AG04449 (cell line): Measurements from ENCODE around the gene REPIN1.
A peak's percentile ranks its signal among the peaks of the same experiment; 100 is the strongest.

ENCODE experiments used
- CTCF ChIA-PET: fragments of 350-600 bp; formaldehyde crosslinking; extraction: SDS; loops from one replicate; lab custom pipeline; 2021; ENCODE audit warnings: antibody characterized with exemption; lab: Yijun Ruan, JAX
- POLR2A ChIA-PET: fragments of 400-600, 350-600 bp; formaldehyde crosslinking; extraction: SDS; loops from one replicate; lab custom pipeline; 2020; ENCODE audit warnings: antibody characterized with exemption, inconsistent platforms; lab: Yijun Ruan, JAX
- DNase-seq: peaks from one replicate; pipeline ENCODE4 v3.0.0-alpha.2; 2010; ENCODE audit warnings: low read depth, low spot score
- H3K4me3 ChIP-seq: 2 replicates; pipeline ENCODE4 v1.5.1; 2011; ENCODE audit warnings: low read depth, mild to moderate bottlenecking, control low read depth, low read length
- TF ChIP-seq, protein P1 (sequence below): IDR thresholded peaks from one replicate; pipeline ENCODE4 v1.5.1; 2011; ENCODE audit warnings: mild to moderate bottlenecking, moderate library complexity, low read length, control low read depth, inconsistent platforms; ENCODE audit not compliant: insufficient read depth; ENCODE audit errors: missing control alignments

The REPIN1 gene

DNA sequence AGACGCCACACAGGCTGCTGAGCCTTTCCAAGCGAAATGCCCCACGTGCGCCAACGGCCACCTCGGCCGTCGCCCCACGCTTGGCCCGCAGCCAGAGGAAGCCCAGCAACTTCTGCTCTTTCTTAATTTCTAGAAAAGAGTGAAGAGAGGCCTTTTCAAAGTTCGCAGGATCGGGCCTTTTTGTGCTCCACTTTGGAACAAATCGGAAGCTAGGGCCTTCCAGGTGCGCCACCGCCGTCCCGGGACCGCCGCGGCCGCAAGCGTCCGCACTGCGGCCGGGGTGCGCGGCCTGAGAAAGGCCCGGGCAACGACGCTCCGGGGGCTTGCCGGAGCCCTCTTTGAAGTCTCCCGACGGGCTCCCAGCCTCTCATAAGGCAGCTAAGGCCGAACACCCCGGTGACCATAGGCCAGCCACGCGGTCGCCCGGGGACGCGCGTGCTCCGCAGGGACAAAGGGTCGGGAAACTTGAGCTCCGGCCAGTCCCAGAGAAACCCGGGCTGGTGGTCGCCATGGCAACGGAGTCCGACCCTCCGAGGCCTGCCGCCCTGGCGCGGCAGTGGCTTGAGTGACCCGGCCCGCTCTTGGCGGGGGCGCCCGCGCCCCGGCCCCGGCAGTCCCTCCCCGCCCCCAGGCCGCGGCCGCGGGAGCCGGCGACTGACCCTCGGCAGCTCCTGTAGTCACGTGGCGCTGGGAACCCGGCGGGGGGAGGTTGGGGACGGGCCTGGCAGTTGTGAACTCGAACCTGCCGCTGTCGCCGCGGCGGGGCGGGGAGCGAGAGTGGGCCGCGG, at the start of gene REPIN1:
Gene REPIN1, plus strand, starts transcription at position 727 of the 788 bp plus-strand sequence. CDS start 890 bp downstream, outside the sequence.
- POLR2A ChIA-PET: interaction anchor here (1.4 to 2.3 kb wide), 3 partner anchors 10 to 38 kb away, joined by 4 to 12 read pairs (median 10); a partner anchor contains a TSS
- CTCF ChIA-PET: interaction anchor here (2.4 to 4.9 kb wide), 3 partner anchors 10 to 35 kb away, joined by 15 to 37 read pairs (median 28); a partner anchor contains a TSS
- TF ChIP-seq, protein P1, sequence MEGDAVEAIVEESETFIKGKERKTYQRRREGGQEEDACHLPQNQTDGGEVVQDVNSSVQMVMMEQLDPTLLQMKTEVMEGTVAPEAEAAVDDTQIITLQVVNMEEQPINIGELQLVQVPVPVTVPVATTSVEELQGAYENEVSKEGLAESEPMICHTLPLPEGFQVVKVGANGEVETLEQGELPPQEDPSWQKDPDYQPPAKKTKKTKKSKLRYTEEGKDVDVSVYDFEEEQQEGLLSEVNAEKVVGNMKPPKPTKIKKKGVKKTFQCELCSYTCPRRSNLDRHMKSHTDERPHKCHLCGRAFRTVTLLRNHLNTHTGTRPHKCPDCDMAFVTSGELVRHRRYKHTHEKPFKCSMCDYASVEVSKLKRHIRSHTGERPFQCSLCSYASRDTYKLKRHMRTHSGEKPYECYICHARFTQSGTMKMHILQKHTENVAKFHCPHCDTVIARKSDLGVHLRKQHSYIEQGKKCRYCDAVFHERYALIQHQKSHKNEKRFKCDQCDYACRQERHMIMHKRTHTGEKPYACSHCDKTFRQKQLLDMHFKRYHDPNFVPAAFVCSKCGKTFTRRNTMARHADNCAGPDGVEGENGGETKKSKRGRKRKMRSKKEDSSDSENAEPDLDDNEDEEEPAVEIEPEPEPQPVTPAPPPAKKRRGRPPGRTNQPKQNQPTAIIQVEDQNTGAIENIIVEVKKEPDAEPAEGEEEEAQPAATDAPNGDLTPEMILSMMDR: no peak
- peak within 1 kb of the TSS; percentile 89 for H3K4me3 ChIP-seq
- no peak for DNase-seq

DNA sequence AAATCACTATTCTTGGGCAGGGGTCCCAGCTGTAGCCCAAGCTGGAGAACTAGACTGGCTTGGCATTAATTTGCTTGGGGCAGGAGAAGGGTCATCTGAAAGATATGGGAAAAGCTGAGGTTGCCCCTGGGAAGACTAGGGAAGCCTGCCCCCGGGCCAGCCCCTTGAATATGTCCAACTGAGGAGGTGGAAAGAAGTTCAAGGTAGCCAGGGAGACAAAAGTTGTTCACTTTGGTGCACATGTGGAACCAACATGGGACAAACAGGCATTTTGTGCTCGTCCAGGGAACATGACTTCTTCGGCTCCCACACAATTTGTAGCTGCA, 46.9 kb upstream of the REPIN1 start:
- POLR2A ChIA-PET: interaction anchor here (0.6 kb wide), 1 partner anchor 657 kb away, joined by 3 read pairs; no protein-coding TSS in a partner anchor
- TF ChIP-seq, protein P1: no peak
- no peak for DNase-seq
- no peak overlapping the region for H3K4me3 ChIP-seq
- CTCF ChIA-PET: no interaction called here

DNA sequence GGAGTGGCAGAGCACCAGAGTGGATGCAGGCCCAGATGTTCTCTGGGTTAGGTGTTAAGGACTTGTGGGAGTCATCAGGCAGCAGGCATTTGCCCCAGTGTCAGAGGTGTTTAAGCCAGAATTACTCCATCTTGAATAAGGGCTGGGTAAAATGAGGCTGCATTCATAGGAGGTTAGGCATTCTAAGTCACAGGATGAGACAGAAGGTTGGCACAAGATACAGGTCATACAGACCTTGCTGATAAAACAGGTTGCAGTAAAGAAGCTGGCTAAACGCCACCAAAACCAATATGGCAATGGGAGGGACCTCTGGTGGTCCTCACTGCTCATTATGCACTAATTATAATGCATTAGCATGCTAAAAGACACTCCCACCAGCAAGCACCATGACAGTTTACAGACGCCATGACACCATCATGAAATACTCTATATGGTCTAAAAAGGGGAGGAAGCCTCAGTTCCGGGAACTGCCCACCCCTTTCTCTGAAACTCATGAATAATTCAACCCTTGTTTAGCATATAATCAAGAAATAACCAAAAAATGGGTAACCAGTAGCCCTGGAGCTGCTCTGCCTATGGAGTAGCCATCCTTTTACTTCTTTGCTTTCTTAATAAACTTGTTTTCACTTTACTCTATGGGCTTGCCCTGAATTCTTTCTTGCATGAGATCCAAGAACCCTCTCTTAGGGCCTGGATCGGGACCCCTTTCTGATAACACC, 46.3 kb upstream of the REPIN1 start:
- TF ChIP-seq, protein P1: no peak
- no peak overlapping the region for H3K4me3 ChIP-seq
- CTCF ChIA-PET: no interaction called here
- no peak for DNase-seq
- POLR2A ChIA-PET: interaction anchor here (0.6 kb wide), 1 partner anchor 656 kb away, joined by 3 read pairs; no protein-coding TSS in a partner anchor

DNA sequence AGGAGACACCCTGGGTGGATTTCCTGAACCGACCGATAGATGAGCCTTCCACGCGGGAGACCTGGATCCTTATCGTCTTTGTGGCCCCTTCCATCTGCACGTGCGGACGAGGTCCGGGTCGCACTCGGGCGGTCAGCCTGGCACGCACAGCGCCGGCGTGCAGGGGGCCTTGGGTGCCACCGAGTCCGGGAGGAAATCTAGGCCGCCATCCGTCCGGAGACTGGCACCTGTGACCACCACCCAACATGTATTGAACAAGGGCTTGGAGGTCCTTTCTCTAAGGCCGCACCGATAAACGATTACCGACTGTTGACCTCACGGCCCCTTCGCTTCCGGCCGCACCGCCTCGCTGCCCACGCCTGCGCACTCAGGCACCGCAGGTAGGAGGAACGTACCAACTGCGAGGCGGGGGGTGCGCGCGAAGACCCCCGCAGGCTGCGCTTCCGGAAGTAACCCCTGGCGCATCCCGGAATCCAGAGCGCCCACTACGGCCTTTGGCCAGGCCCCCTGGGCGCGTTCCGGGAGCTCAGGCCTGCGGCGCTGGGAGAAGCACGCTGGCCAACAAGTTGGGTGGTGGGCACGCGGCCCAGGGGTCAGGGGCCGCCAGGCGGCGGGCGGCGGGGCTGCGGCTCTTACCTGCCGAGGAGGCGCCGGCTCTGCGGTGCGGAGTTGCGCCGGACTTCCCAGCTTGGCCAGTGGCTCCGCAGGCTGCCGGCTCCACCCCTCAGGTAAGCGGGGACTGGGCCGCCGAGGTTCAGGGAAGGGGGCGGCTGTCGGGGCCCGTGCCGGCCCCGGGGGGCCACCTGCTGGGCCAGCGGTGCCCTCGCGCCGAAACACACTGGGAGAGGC, 45.6 kb upstream of the REPIN1 start, which contains the start of the genes ACTR3C and LRRC61:
Gene ACTR3C, minus strand, starts transcription at position 713 of the 849 bp plus-strand sequence. CDS start 28,249 bp downstream, outside the sequence.
Gene LRRC61, plus strand, starts transcription at position 523 of the 849 bp plus-strand sequence. CDS start 13,507 bp downstream, outside the sequence.
- POLR2A ChIA-PET: no interaction called here
- CTCF ChIA-PET: no interaction called here
- no peak for DNase-seq

DNA sequence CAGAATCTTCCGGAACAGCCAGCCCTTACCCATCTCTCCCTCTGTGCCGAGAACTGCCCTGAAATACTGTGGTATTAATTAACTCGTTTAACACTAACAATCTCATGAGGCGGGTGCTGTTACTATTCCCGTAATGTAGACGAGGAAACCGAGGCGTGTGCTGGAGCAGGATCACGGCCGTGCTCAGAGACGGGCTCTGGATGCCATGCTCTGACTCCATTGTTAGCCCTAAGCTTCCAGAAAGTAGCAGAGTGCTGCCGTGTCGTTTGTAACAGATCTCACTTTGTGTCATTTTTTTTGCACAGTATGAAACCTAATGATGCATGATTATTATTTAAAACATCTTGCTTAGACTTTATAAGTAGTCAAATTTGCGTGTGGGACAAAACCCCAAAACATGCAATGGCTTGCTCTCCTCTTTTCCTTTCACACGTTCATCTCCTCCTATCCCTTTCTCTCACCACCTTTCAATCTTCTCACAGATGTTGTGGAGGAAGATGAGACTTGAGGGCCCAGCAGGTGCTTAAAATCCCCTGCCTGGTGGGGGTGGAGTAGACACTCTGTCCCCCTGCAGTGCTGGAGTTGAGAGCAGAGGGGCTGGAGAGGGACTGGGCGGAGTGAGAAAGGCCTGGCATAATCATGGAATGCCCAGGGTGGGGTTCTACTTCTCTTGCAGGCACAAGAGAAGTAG, 44.8 kb upstream of the REPIN1 start:
- POLR2A ChIA-PET: no interaction called here
- CTCF ChIA-PET: no interaction called here
- TF ChIP-seq, protein P1: no peak
- H3K4me3 ChIP-seq: no peak overlapping the region
- no peak for DNase-seq

More for the DNA sequence above, 45.6 kb upstream of the REPIN1 start, which contains the start of the genes ACTR3C and LRRC61:
- TF ChIP-seq, protein P1: no peak
- no peak within 1 kb of the TSS for H3K4me3 ChIP-seq
